Activated CD8-positive, alpha-beta memory T cell treated with anti-CD3 and anti-CD28 coated beads, Interleukin-2, amount 10 ng/mL, durations not matched to agents 7 days and 5 days (primary cell): ENCODE measurements around the gene CPEB4. TPM values are rescaled to one million over a fixed set of nuclear protein-coding genes. Genes with fewer than 3 reads are reported as not detected.

Experiments used
- ATAC-seq: fragments of 150-1000 bp; cut with Tn5 transposase; one replicate; pipeline ENCODE4 v1.10.0; 2021; ENCODE audit warnings: moderate library complexity
- CTCF ChIA-PET: fragments of 350-600 bp; sonication (Branson Sonifier 250); formaldehyde crosslinking; loops from one replicate; lab custom pipeline; 2021; ENCODE audit warnings: antibody characterized with exemption; lab: Charles Lee
- DNase-seq: peaks from one replicate; pipeline ENCODE4 v3.0.0-alpha.2; 2020
- H3K27ac Mint-ChIP-seq: one replicate; pipeline ENCODE4 v1.8.0; 2021; ENCODE audit warnings: mild to moderate bottlenecking, mixed read lengths
- H3K27me3 Mint-ChIP-seq: one replicate; pipeline ENCODE4 v1.8.0; 2021; ENCODE audit warnings: mixed read lengths
- H3K36me3 Mint-ChIP-seq: one replicate; pipeline ENCODE4 v1.8.0; 2021; ENCODE audit warnings: mild to moderate bottlenecking, mixed read lengths
- H3K4me1 Mint-ChIP-seq: one replicate; pipeline ENCODE4 v1.8.0; 2021; ENCODE audit warnings: mixed read lengths
- H3K4me3 Mint-ChIP-seq: one replicate; pipeline ENCODE4 v1.8.0; 2021; ENCODE audit warnings: mild to moderate bottlenecking, moderate library complexity, mixed read lengths
- H3K9me3 Mint-ChIP-seq: one replicate; pipeline ENCODE4 v1.8.0; 2022; ENCODE audit warnings: low read depth, mixed read lengths
- total RNA-seq, 2 experiments: library from RNA; stranded (reverse); gene quantifications; one replicate each; pipeline ENCODE4 v1.2.3, GENCODE V29; 2021

CPEB4 gene
- total RNA-seq, 2 experiments from 2014 or later, result 12.5 to 15.8 TPM

DNA sequence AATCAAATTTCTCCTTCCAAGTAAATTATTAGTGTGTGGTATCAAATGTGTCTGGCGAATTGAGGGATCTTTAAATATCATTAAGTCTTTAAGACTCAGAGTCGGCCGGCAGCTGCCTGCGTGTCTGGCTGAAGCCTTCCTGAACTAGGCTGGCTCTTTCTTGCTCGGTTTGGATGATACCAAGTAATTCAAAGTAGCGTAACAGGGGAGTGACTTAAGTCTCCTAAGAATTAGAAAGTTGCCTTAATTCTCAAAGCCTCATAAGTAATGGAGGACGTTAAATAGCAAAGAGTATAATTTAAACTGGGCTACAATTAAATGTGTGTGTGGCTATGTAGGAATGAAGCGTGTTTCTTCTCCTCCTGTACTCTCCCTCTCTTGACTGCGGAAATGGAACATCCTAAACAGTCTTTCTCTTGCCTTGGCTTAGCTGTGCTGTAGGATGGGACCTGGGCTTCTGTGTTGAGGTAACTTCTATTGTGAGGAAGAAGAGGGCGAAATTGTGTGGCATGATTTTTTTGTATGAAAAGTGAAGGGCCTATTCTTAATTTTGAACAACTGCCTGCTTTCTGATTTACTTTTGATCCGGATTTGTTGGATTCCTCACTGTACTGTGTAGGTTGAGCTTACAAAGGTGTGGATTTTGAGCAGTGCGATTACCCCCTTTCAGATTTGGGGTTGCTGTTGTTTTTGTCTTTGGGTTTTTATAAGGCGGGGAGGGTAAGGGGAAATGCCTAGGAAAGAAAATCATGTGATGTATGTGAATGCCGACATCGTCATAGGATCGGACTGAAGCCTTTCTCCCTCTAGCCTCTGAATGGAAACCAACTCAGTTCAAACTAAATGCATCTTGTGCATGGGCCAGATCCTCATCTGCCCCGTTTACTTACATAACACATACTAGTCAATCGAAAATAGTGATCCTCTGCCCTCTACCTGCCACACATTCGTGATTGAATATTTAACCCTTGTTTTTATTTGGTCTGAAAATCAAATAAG, 29.9 kb downstream of the CPEB4 start:
- Mint-ChIP-seq H3K4me3 (no peak overlapping the region), H3K27me3 (no peaks in the 10 kb centered on the region), H3K27ac (no peak overlapping the region), H3K9me3 (no peaks in the 10 kb centered on the region), H3K36me3 (peaks cover 3% of the 10 kb centered on the region), H3K4me1 (peaks cover 2% of the 10 kb centered on the region)
- CTCF ChIA-PET, result interaction anchor here (1.1 to 1.7 kb wide), 5 partner anchors 8 to 302 kb away, joined by 3 to 7 read pairs (median 5); partner anchors contain the start of gene BOD1
- ATAC-seq, result peak; percentile 96
- DNase-seq, result peak; percentile 69

DNA sequence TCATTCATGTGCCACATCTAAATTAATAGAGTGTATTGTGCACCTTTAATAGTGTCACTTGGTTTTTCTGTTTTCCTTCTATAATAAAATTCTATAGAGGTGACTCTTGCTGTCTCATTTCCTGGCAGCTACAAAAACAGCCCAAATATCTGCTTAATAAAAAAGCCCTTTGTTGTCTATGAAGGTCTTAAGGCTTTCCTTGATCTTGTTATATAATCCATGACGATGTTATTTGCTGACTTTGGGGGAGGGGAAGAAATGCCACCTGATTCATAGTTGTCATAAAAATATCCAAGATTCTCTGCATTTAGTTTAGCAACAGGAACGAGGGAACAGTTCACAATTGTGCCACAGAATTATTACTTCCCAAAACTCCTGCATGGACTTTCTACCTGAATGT, 31.3 kb downstream of the CPEB4 start:
- peaks cover 2% of the 10 kb centered on the region for H3K4me1 Mint-ChIP-seq
- no peaks in the 10 kb centered on the region for H3K27me3 Mint-ChIP-seq
- H3K36me3 Mint-ChIP-seq, result peaks cover 5% of the 10 kb centered on the region
- ATAC-seq (no peak), DNase-seq (no peak)
- no peak overlapping the region for H3K27ac Mint-ChIP-seq
- no peak overlapping the region for H3K4me3 Mint-ChIP-seq
- no peaks in the 10 kb centered on the region for H3K9me3 Mint-ChIP-seq
- CTCF ChIA-PET, result interaction anchor here (0.6 kb wide), 1 partner anchor 16 kb away, joined by 3 read pairs; no protein-coding TSS in a partner anchor

DNA sequence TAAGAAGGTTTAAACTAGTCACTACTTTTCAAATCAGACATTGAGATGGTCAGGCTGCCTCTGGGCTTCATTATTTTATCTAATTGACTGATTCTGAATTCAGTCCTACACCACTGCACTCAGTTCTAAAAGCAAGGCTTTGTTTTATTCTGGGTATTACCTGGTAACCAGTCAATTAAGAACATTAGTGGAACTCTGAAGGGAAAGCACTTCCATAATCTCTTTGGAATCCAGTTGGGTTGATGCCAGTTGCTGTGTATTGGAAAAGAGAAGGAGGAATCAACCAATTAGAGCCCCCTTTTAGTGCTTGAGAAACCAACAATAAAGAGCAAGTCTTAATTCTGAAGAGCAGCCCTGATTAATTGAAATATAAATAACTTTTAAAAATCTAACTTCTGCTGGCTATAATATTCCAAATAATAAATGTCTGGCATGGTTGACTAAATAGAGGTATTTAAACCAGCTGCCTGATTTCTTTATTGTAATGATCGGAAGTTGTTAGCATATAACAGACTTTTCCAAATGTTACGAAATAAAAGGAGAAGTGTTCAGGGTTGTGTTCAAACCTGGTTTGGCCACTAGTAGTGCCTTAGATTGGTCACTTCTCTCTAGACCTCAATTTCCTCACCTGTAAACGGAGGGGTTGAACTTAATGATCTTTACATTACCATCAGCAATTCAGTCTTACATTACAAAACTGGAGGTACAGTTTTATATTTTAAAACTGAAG, 32.0 kb downstream of the CPEB4 start:
- H3K4me3 Mint-ChIP-seq, result no peak overlapping the region
- peaks cover 2% of the 10 kb centered on the region for H3K4me1 Mint-ChIP-seq
- no peak for ATAC-seq
- H3K27ac Mint-ChIP-seq, result no peak overlapping the region
- DNase-seq, result no peak
- H3K36me3 Mint-ChIP-seq, result peaks cover 5% of the 10 kb centered on the region
- CTCF ChIA-PET, result no interaction called here
- H3K27me3 Mint-ChIP-seq, result no peaks in the 10 kb centered on the region
- no peaks in the 10 kb centered on the region for H3K9me3 Mint-ChIP-seq

DNA sequence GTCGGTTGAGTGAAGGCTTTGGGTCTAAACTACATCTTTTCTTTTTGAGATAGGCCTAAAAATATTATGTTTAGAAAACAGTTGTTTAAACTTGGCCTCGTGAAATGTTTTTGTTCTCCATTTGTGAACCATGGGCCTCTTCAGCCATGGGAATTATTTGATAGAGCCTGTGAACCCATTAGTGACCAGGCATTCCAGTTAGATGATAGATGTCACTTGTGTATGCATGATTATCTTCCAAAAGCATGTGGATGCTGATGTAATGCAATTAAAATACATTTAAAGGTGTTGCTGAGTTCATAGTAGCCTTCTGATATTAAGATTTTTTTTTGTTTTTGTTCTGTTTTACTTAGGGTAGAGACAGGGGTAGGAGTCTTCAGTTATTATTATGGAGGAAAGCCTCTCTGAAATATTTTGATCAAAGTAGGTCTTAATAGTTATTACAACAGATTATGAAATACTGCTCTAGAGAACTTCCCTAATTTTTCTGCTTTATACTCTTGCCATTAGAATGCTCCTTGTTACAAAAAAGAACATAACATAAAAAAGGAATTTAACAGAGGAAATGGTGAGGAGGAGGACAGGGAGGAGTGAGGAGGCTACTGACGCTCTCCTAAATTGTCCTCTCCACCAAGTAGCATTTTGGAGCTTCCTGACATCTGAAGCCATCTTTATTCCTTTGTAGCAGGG, 32.9 kb downstream of the CPEB4 start:
- CTCF ChIA-PET, result no interaction called here
- no peaks in the 10 kb centered on the region for H3K27me3 Mint-ChIP-seq
- H3K36me3 Mint-ChIP-seq, result peaks cover 5% of the 10 kb centered on the region

DNA sequence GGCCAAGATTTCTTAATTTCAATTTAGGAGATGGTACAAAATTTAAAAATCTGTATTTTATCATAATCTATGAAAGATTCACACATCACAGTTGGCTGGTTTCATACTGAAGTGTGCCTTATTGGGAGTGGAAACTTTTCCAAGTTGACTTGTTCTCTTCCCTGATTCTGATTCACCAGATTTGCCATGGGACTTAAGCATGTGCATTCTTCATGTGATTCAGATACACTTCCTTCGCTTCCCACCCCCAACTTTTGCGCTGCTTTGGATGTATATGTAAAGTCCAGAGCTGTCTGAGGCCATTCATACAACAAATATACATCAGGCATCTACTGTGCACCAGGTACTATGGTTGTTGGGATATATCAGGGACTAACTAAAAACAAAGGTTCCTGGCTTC, 34.4 kb downstream of the CPEB4 start:
- Mint-ChIP-seq H3K4me3 (no peak overlapping the region), H3K27me3 (no peaks in the 10 kb centered on the region), H3K36me3 (peaks cover 5% of the 10 kb centered on the region), H3K9me3 (no peaks in the 10 kb centered on the region), H3K4me1 (peaks cover 2% of the 10 kb centered on the region), H3K27ac (no peak overlapping the region)
- DNase-seq (no peak), ATAC-seq (no peak)
- CTCF ChIA-PET, result interaction anchor here (0.8 to 1.2 kb wide), 2 partner anchors 12 to 304 kb away, joined by 3 read pairs; no protein-coding TSS in a partner anchor

More for the DNA sequence above, 32.9 kb downstream of the CPEB4 start:
- Mint-ChIP-seq H3K4me3 (no peak overlapping the region), H3K27ac (no peak overlapping the region), H3K4me1 (peaks cover 2% of the 10 kb centered on the region), H3K9me3 (no peaks in the 10 kb centered on the region)
- DNase-seq (no peak), ATAC-seq (no peak)

DNA sequence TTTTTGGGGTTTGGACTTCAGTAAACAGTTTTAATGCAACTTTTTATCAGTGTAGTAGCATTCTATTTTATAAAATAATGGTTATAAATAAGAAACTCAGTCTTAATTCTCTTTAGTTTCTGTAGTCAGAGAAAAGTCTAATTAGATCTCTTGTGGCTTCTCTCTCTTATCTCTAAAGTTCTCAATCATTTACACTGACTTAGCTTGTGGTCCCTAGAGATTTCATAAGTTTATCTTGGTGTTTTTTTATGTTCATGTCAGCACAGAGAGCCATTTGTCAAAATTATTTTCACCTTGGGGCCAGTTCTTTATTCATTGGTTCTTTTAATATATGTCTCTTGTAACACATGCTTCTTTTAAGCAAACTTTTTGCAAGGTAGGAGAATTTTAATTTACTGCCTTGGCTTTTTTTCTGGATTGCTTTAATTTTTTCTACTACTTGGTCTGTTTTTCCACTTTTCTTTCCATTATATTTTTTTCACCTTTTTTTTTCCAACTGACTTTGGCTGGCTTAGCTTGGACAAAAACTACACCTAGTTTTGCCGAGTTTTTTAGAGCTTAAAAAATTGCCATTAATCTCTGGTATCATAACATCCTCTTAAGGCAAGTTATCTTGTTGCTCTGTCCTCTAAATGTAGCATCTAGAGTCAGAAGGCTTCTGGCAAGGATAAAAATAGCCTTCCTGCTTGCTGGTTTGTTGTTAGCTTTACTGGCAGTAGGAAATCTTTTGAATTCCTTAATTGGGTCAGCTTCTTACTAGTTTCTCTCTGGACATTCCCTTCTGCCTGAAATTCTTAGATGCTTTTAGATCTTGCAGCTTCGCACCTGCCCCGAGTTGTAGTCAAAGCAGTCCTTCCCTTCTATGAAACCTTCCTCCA, 35.3 kb downstream of the CPEB4 start:
- peaks cover 2% of the 10 kb centered on the region for H3K4me1 Mint-ChIP-seq
- CTCF ChIA-PET, result interaction anchor here (0.8 to 1.6 kb wide), 5 partner anchors 10 to 305 kb away, joined by 3 to 6 read pairs (median 3); no protein-coding TSS in a partner anchor
- ATAC-seq (no peak), DNase-seq (no peak)
- no peaks in the 10 kb centered on the region for H3K27me3 Mint-ChIP-seq
- no peak overlapping the region for H3K4me3 Mint-ChIP-seq
- H3K9me3 Mint-ChIP-seq, result no peaks in the 10 kb centered on the region
- peaks cover 5% of the 10 kb centered on the region for H3K36me3 Mint-ChIP-seq
- H3K27ac Mint-ChIP-seq, result no peak overlapping the region

DNA sequence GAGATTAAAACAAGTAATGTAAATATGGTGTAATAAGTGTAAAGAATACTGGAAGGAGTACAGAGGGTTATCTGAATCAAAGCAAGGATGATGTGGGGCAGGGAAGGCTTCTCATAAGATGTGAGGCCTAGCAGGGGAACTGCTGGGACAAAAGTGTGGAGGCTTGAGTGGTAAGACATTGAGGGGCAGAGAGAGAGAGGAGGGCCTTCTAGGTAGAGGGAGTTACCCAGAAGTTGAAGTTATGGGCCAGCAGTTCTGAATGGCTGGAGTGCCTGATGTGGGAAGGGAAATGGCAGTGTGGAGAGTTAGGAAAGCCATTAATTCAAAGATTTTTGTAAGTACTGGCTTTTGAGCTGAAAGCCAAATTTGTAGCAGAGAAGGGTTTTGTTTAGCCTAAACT, 36.8 kb downstream of the CPEB4 start:
- Mint-ChIP-seq H3K27me3 (no peaks in the 10 kb centered on the region), H3K4me3 (no peak overlapping the region), H3K9me3 (no peaks in the 10 kb centered on the region), H3K27ac (no peak overlapping the region), H3K36me3 (peaks cover 5% of the 10 kb centered on the region), H3K4me1 (peaks cover 2% of the 10 kb centered on the region)
- CTCF ChIA-PET, result interaction anchor here (0.8 to 1.9 kb wide), 22 partner anchors 10 to 594 kb away, joined by 3 to 18 read pairs (median 4); partner anchors contain the start of genes BOD1 and CPEB4
- DNase-seq (no peak), ATAC-seq (no peak)

DNA sequence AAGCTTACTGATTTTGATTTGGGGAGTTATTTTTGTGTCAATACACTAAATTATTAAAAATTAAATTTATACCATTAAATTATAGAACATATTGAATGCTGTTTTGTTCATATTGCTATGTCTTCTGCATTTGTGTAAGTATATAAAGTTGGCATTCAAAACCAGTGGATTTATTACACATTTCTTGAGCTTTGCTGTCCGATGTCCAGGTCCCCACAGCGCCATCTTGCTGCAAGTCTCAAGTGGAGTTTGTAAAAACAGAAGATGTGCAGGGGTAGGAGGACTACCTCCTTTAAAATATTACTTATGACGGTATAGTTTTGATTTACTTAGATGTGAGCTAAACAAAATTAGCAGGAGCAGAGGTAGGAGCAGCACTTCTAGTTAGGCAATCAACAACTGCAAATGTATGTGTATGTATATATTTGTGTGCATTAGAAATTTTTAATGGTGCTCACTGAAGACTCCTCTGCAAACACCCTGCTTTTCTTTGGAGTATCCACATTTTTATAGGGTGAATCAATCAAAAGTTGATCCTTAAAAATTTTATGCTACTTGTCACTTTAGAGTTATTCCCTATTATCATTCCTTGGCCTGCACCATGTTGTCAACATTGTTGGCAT, 37.4 kb downstream of the CPEB4 start:
- peaks cover 5% of the 10 kb centered on the region for H3K36me3 Mint-ChIP-seq

DNA sequence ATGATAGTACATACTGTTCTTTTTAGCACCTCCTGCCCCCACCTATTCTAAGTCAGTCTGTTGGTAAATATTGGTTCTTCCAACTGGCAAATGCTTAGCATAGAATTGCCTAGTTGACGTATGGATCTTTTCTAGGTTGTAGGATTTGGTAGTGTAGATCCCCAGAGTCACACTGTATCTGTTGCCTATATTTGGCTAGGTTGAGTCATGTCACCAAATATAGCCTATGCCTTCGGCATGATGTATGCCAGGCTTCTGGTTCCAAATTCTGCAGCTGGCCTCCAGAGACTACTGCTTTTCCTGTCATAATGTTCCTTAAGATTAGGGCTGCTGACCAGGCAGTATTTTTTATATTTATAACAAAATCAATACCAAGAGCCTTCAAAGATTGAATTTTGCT, 38.2 kb downstream of the CPEB4 start:
- Mint-ChIP-seq H3K9me3 (no peaks in the 10 kb centered on the region), H3K36me3 (peaks cover 5% of the 10 kb centered on the region)

More for the DNA sequence above, 37.4 kb downstream of the CPEB4 start:
- CTCF ChIA-PET, result interaction anchor here (0.8 to 1.9 kb wide), 25 partner anchors 8 to 594 kb away, joined by 3 to 18 read pairs (median 4); partner anchors contain the start of genes BOD1 and CPEB4
- Mint-ChIP-seq H3K27me3 (no peaks in the 10 kb centered on the region), H3K4me3 (no peak overlapping the region), H3K27ac (no peak overlapping the region), H3K9me3 (no peaks in the 10 kb centered on the region), H3K4me1 (peaks cover 2% of the 10 kb centered on the region)
- DNase-seq (peak; percentile 54), ATAC-seq (no peak)

DNA sequence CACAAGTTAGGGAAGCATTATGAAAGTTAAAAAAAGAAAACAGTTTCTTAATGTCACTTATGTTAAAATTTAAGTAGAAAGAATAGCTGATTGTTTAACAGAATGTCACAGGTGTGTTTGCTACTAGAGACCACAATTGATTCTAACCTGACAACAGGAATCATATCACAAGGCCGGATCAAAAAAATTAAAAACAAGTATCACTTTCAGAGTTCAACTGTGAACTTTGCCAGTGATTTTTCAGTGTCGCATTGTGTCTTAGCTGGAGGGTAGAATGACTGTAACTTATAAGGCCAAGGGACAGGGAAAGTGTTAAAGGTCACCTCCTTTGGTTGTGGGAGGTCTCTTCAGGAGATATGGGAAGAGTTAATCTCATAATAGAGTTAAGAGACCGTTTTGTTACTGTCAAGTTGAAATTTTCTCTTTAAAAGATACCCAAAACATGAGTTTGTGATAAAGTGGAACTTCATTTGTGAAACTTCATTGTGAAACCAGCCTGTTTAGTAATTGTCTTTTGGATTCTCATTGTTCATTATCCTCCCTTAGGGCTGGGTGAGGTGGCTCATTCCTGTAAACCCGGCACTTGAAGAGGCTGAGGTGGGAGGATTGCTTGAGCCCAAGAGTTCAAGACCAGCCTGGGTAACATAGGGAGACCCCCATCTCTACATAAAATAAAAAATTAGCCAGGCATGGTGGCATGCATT, 40.9 kb downstream of the CPEB4 start:
- H3K9me3 Mint-ChIP-seq, result no peaks in the 10 kb centered on the region
- no peaks in the 10 kb centered on the region for H3K36me3 Mint-ChIP-seq
- no peak for ATAC-seq
- H3K27ac Mint-ChIP-seq, result no peak overlapping the region
- H3K27me3 Mint-ChIP-seq, result no peaks in the 10 kb centered on the region
- no peaks in the 10 kb centered on the region for H3K4me1 Mint-ChIP-seq
- CTCF ChIA-PET, result no interaction called here
- H3K4me3 Mint-ChIP-seq, result no peak overlapping the region
- DNase-seq, result no peak

More for the DNA sequence above, 38.2 kb downstream of the CPEB4 start:
- DNase-seq (no peak), ATAC-seq (no peak)
- peaks cover 2% of the 10 kb centered on the region for H3K4me1 Mint-ChIP-seq
- H3K27ac Mint-ChIP-seq, result no peak overlapping the region
- no peak overlapping the region for H3K4me3 Mint-ChIP-seq
- H3K27me3 Mint-ChIP-seq, result no peaks in the 10 kb centered on the region
- CTCF ChIA-PET, result interaction anchor here (0.8 to 1.9 kb wide), 9 partner anchors 8 to 334 kb away, joined by 3 to 18 read pairs (median 4); partner anchors contain the start of gene BOD1

DNA sequence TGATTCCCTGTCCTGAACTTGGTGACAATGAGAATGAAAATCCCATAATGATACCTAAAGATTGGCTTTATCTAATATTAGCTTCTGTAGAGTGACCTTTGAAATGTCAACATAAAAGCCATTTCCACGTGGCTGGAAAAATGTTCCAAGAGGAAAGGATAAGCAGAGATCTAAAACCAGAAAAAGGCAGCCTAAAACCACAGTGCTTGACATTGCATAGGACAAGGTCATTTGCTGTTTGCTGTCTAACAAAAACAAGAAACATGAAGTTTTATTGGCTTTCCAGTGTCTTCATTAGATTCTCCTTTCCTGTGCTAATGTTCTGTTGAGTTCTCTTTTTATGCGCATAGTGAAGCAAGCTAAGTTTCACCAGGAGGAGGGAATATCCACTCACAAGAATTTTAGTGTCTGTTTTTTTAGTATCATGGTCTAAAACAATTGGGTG, 44.6 kb downstream of the CPEB4 start:
- H3K27ac Mint-ChIP-seq, result no peak overlapping the region
- no peak for DNase-seq
- ATAC-seq, result no peak
- no peaks in the 10 kb centered on the region for H3K4me1 Mint-ChIP-seq
- CTCF ChIA-PET, result interaction anchor here (0.6 to 1.4 kb wide), 2 partner anchors 9 to 1709 kb away, joined by 3 read pairs; no protein-coding TSS in a partner anchor
- no peaks in the 10 kb centered on the region for H3K27me3 Mint-ChIP-seq
- no peaks in the 10 kb centered on the region for H3K9me3 Mint-ChIP-seq
- no peaks in the 10 kb centered on the region for H3K36me3 Mint-ChIP-seq
- no peak overlapping the region for H3K4me3 Mint-ChIP-seq
